Measurements from ENCODE around the gene ESRRB.

ESRRB gene

DNA sequence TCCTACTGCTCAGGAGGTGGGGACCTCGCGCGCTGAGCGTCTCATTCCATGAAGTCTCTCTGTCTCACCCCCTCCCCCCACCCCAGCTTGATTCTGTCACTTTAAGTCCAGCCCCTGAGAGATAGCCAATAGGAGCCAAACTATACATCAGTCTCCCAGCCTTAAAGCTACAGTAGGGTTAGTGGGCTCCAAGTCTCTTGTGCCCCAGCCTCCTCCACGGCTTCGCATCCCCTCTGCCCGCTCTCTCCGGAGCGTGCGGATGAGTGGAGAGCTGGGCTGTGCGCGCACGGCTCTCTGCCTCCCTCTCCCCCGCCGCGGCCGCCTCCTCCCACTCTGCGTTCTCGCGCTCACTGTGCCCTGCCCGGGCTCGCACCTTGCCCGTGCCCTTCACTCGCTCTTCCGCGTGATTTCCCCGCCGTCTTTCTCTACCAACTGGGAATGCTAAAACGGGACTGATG lies at the start of gene ESRRB:
TSS of gene ESRRB (plus strand) at position 191 of the 458 bp plus-strand sequence. CDS start at position 456, 265 bp downstream.
- TF ChIP-seq, protein P1, sequence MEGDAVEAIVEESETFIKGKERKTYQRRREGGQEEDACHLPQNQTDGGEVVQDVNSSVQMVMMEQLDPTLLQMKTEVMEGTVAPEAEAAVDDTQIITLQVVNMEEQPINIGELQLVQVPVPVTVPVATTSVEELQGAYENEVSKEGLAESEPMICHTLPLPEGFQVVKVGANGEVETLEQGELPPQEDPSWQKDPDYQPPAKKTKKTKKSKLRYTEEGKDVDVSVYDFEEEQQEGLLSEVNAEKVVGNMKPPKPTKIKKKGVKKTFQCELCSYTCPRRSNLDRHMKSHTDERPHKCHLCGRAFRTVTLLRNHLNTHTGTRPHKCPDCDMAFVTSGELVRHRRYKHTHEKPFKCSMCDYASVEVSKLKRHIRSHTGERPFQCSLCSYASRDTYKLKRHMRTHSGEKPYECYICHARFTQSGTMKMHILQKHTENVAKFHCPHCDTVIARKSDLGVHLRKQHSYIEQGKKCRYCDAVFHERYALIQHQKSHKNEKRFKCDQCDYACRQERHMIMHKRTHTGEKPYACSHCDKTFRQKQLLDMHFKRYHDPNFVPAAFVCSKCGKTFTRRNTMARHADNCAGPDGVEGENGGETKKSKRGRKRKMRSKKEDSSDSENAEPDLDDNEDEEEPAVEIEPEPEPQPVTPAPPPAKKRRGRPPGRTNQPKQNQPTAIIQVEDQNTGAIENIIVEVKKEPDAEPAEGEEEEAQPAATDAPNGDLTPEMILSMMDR (IDR thresholded peaks at IDR 0.05; ENCODE audit: low read length, missing control alignments), result no peak
- H3K4me3 ChIP-seq (replicated peaks; ENCODE audit: low read depth, low read length), result peak within 1 kb of the TSS; percentile 22
- DNase-seq (ENCODE audit: low read depth), result peak; percentile 13

DNA sequence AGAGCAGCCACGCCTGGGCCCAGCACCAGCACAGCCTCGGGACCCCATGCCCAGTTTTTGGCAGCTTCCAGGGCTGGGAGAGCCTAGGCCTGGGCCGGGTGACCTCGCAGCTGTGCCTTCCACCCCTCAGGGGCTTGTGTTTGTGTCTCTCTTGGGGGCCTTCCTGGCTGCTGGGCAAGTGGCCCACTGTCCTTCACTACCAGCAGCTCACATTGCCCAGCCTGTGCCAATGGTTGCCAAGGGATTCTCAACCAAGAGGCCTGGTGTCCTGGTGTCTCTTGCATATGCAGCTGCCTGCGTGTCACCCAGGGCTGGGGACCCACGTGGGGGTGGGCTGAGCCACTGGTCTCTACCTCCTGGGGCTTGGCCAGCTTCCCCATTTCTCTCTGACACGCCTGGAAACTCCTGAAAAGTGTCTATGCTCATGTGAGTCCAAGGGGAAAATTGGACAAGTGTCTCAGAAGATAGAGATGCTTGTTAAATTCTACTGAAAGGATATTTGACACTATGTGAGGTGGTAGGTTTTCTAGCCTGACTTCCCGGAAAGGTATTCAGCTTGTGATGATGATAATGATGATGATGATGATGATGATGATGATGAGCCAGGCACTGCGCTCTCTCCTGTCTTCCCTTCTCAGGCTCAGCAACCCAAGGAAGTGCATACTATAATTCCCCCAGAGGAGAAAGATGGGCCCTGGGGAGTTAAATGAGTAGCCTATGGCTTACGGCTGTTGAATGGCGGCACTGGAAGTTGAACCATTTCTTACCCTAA lies 48.8 kb upstream of the ESRRB start:
- TF ChIP-seq, protein P1 (IDR thresholded peaks at IDR 0.05; ENCODE audit: low read length, missing control alignments), result no peak
- H3K4me3 ChIP-seq (replicated peaks; ENCODE audit: low read depth, low read length), result no peak overlapping the region
- no peak for DNase-seq (ENCODE audit: low read depth)

DNA sequence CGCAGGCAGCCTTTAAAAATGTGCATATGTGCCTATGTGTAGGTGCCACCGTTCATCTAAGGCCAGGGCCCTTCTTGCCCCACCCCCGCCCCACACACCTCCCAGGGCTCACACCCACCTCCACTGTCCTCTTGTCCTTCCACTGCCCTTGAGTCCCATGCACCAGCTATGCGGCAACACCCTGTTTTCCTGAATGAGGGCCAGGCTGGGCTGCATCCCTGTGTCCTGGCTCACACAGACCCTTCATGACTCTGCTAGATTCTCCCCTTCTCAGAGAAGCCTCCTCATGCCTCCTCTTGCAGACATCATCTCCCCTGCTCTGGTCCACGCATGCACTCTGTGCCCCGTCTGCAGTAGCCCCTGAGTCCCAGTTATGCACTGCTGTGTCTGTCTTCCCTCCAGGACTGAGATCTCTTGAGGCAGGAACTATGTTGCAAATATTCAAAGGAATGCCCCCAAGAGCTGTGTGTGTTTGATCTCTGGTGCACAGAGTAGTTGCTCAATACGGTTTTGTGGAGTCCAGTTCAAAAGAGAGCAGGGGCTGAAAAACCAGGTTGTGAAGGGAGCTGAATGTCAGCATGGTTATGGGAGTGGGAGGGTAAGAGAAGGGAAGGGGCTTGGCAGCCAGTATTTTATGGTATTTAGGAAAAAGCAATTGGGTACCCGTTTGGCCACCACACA lies 47.3 kb upstream of the ESRRB start:
- TF ChIP-seq, protein P1 (IDR thresholded peaks at IDR 0.05; ENCODE audit: low read length, missing control alignments), result no peak
- DNase-seq (ENCODE audit: low read depth), result no peak

DNA sequence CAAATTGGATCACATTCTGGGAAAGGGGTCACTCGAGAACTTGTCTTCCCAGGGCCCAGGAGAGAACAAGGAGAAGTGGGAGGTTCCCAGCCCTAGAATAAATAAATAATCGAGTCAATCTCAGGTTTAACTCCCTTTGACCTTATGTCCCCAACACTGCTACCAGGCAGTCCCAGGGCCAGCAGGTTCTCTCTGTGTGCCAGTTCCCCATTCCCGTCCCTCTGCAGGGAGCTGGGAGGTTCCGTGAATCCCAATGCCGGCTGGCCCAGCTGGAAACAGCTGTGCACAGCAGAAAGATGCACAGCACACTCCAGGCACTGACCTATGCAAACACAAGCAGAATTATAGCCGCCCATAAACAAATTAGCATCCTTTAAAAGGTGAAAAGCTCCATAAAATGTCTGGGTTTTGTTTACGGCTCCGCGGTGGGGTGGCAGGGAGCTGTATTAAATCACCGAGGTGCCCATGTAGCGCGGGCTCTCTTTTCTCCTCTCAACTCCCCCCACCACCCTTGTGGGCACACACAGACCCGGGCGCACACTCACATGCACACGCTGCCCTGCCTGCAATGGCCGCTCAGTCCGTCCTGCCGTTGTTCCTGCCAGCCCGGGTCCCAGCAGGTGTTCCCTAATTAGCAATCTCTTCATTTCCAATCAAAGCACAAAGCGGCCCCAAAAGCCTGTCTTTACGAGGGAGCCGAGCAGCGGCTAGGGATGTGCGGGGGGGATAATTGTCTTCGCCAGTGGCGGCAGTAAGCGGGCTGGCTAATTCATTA lies 46.6 kb upstream of the ESRRB start:
- H3K4me3 ChIP-seq (replicated peaks; ENCODE audit: low read depth, low read length), result no peak overlapping the region
- TF ChIP-seq, protein P1 (IDR thresholded peaks at IDR 0.05; ENCODE audit: low read length, missing control alignments), result no peak
- no peak for DNase-seq (ENCODE audit: low read depth)

More for the DNA sequence above, 47.3 kb upstream of the ESRRB start:
- H3K4me3 ChIP-seq (replicated peaks; ENCODE audit: low read depth, low read length), result no peak overlapping the region

GRCh38 chr14:76329951-76330350 lies 46.0 kb upstream of the ESRRB start:
- no peak for DNase-seq (ENCODE audit: low read depth)
- TF ChIP-seq, protein P1 (IDR thresholded peaks at IDR 0.05; ENCODE audit: low read length, missing control alignments), result no peak
- no peak overlapping the region for H3K4me3 ChIP-seq (replicated peaks; ENCODE audit: low read depth, low read length)

DNA sequence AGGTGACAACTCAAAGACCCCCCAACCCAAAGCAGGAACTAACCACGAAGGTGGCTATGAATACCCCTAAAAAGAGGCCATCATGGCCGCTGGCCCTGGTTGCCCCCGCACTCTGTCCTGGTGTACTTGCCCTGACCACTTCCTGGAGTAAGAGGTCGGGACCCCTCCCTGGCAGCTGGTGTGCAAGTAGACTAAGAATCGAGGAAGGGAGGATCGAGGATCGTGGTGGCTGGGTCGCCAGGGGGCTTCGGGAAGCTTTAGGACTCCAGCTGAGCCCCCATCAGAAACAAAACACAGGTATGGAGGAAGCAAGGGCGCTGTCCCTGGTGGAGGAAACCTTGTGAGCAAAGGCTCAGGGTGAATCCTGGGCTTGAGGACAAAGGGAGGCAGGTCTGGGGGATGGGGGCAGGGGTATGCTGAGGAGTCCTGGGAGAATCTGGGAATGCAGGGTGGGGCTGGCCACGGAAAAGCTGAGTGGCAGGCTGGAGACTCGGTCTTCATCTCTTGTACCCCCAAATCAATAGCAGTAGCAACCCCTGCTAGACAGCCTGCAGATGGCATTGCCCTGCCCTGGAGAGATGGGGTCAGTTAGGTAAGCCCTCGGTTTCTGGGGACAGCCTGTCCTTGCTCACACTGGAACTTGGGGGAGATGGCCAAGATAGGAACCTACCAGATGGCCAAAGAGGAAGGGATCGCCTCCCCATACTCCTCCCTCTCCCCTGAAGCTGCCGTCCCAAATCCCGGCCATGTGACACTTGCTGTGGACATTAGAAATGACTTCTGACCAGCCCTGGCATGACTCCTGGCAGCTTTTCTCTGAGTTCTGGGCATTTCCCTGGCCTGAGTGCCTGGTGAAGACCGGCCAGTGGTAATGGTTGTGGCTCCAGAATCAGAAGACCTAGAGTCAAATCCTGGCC lies 45.3 kb upstream of the ESRRB start:
- DNase-seq (ENCODE audit: low read depth), result no peak
- TF ChIP-seq, protein P1 (IDR thresholded peaks at IDR 0.05; ENCODE audit: low read length, missing control alignments), result no peak

More for the DNA sequence above, 45.3 kb upstream of the ESRRB start:
- H3K4me3 ChIP-seq (replicated peaks; ENCODE audit: low read depth, low read length), result no peak overlapping the region

Measured in fibroblast of pulmonary artery (primary cell).